Astrocyte of the cerebellum (primary cell): ENCODE measurements around the gene C11orf52.

Experiments
- DNase-seq: peaks from one replicate; pipeline ENCODE4 v3.0.0-alpha.2; 2011; ENCODE audit warnings: low read depth
- H3K4me3 ChIP-seq: 2 replicates; pipeline ENCODE4 v1.5.1; 2011; ENCODE audit warnings: mild to moderate bottlenecking, low read depth, low read length, moderate library complexity
- in situ Hi-C: cut with HindIII; loops from 2 replicates; pipeline ENCODE4 v1.10.0; 2017; ENCODE audit warnings: low sequenced_read_pairs
- TF ChIP-seq, protein P1 (sequence below): IDR thresholded peaks from 2 replicates; pipeline ENCODE4 v1.5.1; 2012; ENCODE audit warnings: low read length, low read depth, moderate library complexity, mild to moderate bottlenecking; ENCODE audit errors: missing control alignments

Gene C11orf52

DNA sequence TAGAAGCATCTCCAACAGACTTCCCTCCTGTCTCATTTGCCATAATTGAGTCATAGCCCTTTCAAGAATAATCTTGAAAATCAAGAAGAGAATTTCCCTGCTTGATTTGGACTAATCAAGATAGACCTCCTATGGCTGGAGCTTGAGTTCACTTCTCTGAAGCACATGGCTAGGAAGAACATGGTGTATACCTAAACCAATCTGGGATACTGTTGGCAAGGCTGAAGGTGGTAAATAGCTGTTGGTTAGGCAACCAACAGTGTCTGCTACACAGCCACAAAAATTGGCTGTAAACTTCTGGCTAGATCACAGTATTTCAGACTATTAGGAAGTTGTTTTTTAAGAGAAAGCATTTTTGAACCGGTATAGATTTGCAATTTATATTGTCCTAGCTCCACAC, 12.0 kb upstream of the C11orf52 start:
- in situ Hi-C loops, result no loop called here
- DNase-seq, result no peak
- H3K4me3 ChIP-seq, result no peak overlapping the region
- TF ChIP-seq, protein P1, sequence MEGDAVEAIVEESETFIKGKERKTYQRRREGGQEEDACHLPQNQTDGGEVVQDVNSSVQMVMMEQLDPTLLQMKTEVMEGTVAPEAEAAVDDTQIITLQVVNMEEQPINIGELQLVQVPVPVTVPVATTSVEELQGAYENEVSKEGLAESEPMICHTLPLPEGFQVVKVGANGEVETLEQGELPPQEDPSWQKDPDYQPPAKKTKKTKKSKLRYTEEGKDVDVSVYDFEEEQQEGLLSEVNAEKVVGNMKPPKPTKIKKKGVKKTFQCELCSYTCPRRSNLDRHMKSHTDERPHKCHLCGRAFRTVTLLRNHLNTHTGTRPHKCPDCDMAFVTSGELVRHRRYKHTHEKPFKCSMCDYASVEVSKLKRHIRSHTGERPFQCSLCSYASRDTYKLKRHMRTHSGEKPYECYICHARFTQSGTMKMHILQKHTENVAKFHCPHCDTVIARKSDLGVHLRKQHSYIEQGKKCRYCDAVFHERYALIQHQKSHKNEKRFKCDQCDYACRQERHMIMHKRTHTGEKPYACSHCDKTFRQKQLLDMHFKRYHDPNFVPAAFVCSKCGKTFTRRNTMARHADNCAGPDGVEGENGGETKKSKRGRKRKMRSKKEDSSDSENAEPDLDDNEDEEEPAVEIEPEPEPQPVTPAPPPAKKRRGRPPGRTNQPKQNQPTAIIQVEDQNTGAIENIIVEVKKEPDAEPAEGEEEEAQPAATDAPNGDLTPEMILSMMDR, result no peak

DNA sequence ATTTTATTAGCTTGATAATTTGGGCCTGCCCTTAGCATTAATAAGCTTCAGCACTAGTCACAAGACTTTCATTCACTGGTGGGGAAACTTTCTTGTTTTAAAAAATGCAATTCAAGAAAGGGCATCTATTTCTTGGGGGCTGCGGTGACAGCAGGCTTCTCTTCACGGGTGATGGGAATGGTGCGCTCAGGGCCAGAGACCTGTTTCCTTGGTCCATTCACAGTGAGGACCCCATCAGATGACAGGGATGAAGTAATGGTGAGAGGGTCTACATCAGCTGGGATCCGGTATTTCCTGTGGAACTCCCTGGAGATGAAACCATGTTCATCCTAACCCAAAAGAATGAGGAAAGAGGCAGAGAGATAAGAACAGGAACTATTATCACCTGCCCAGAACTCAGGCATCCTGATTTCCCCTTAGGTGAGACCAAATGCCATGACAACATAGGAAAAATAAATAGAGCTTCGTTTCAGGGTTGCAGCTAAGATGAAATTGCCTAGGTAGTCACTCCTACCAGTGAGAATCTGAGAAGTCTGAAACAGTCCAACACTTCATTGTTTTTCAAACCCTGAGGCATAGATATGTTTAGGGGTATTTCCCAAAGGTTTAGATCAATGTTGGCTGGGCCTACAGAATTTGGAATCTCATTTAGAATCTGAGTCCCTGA, 9.9 kb upstream of the C11orf52 start:
- no peak for DNase-seq
- no peak overlapping the region for H3K4me3 ChIP-seq
- TF ChIP-seq, protein P1, result no peak
- in situ Hi-C loops, result no loop called here

DNA sequence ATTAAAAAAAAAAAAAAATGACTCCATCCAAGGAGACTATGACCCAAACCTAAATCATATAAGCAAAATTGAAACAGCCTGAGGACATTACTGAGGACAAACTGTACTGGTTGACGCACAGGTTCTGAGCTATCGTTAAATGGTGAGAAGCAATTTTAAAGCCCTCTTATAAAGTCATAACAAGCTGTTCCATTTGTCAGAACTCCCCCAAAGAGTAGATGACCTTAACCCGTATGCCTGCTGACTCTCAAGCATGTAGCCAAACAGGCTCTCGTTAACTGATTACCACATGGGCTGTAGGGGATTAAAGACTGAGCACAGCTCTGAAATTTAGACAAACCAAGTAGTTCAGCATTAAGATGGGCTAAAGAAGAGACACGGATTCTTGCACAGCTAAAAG, 9.3 kb upstream of the C11orf52 start:
- H3K4me3 ChIP-seq, result no peak overlapping the region
- in situ Hi-C loops, result no loop called here
- TF ChIP-seq, protein P1, result no peak
- DNase-seq, result no peak

DNA sequence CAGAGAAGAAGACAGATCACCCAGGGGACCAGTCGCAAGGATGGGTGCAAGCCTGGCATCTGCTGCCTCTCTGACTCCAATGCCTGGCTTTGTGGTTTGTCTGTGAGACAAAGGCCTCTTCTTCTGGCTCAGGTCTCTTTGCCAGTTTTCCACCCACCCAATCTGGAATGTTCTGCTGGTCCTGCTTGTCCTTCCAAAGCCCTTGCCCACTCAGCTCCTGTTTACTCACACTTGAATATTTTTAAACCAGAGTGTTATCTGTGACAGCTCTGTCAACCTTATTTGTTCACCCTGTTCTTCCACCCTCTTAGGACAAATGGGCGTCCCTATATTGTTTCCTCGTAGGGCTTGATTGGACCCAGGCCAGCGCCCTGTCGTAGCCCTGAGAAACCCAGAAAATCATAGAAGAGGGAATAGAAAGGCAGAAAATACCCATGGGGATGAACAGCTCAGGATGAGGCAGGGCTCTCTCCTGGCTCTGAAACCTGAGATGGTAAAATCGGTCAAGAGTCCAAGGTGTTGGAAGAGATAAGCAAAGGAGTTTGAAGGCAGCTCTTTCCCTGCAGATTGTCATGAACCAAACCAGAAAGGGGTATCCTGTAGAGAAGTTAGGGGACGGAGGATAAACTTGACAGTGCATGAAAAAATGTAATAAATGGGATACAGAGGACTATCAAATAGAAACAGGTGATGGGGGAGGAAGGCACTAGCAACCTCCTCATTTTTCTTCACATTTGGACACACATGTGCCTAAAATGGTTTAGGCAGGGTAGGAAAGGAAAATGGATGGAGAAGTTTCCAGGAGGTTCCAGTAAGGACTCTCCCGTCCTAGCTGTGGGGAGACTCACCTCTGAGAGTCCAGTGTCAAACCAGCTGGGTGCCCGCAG, 7.8 kb upstream of the C11orf52 start:
- no peak overlapping the region for H3K4me3 ChIP-seq
- in situ Hi-C loops, result no loop called here
- TF ChIP-seq, protein P1, result no peak
- no peak for DNase-seq

DNA sequence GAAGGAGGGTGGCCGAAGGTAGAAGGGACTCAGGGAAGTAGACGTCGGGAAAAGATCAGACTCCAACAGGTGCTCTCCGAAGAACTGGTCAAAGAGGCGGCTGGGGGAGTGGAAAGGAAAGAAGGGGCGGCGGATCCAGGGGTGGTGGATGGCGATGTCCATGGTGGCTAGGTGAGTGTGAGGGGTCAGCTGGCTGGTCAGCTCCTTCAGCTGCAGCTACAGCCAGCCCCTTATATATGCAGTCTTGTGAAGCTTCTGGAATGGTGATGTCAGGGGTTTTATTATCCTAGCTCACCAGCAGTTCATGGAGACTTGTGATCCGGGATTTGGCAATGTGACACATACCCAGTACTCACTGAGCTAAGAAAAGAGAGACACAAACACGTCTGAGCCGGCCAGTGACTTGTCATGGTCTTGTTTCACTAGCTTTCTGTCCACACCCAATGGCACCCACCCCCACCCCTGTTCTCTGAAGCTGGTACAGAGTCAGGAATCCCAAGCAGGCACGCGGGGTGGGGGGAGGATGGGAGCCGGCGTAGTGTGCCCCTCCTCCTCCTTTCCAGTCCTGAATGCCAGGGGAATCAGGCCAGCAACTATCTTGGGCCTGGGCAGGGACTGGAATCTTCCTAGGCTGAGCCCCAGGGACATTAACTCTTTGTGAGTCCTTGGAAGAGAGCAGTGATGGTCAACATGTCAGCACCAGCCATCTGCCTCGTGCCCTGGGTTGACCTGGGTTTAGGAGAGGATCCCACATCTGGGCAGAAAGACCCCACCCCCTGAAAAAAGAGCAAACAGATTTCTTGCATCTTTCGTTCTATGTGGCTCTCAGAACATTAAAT, 6.9 kb upstream of the C11orf52 start, which contains the start of gene CRYAB:
Gene CRYAB (minus strand): TSS at position 208 of the 839 bp plus-strand sequence. CDS start 46 bp downstream, at position 162.
- in situ Hi-C loops, result no loop called here
- TF ChIP-seq, protein P1, result no peak
- no peak within 1 kb of the TSS for H3K4me3 ChIP-seq
- DNase-seq, result peak; percentile 27

DNA sequence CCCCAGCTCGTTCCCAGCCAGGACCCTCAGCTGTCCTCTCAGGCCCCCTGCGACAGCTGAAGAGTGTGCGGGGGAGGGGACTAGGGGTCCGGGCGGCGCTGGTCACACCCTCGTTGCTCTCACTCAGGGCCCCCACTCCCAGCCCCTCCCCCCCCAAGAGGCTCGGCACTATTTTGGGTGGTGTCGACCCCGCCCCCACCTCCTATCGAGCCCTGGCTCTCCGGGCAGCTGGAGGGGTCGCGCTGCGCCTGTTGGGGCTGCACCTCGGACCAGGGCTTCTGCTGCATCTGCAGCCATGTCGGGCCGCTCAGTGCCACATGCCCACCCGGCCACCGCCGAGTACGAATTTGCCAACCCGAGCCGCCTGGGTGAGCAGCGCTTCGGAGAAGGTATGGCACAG, 6.2 kb upstream of the C11orf52 start, which contains the start of gene HSPB2:
Gene HSPB2 (plus strand): TSS at position 200 of the 400 bp plus-strand sequence. CDS start 96 bp downstream, at position 296.
- TF ChIP-seq, protein P1, result no peak
- no peak within 1 kb of the TSS for H3K4me3 ChIP-seq
- in situ Hi-C loops, result no loop called here
- no peak for DNase-seq
